RWPE1 (cell line): ENCODE data around the gene GFOD1.

Source experiments
- CTCF ChIA-PET: fragments of 350-600 bp; sonication (Branson Sonifier 250); formaldehyde crosslinking; extraction: SDS; loops from one replicate; lab custom pipeline; 2021; lab: Yijun Ruan, JAX
- POLR2A ChIA-PET: fragments of 400-600 bp; formaldehyde crosslinking; extraction: SDS; loops from one replicate; lab custom pipeline; 2020; ENCODE audit warnings: antibody characterized with exemption; ENCODE audit not compliant: low non-redundant PET; lab: Yijun Ruan, JAX
- DNase-seq: peaks from one replicate; pipeline ENCODE4 v3.0.0; 2012; ENCODE audit warnings: low spot score
- H3K27ac ChIP-seq: fragments of 450-650 bp; 2 replicates; pipeline ENCODE4 v1.5.1; 2017
- CTCF ChIP-seq: fragments of 450-650 bp; conservative IDR thresholded peaks from 2 replicates; pipeline ENCODE4 v1.5.1; 2017; ENCODE audit warnings: low read depth, mild to moderate bottlenecking

Gene GFOD1

GRCh38 chr6:13319891-13320564 is 167.4 kb downstream of the GFOD1 start:
- ChIA-PET POLR2A (no interaction called here), CTCF (interaction anchor here (0.5 to 0.7 kb wide), 4 partner anchors 8 to 148 kb away, joined by 4 to 6 read pairs (median 5); partner anchors contain the start of gene TBC1D7)
- no peak for DNase-seq
- no peak overlapping the region for H3K27ac ChIP-seq
- no peak for TF ChIP-seq CTCF

GRCh38 chr6:13318821-13319220 is 168.6 kb downstream of the GFOD1 start:
- CTCF ChIA-PET: interaction anchor here (0.7 kb wide), 1 partner anchor 330 kb away, joined by 3 read pairs; no protein-coding TSS in a partner anchor
- no peak for TF ChIP-seq CTCF
- POLR2A ChIA-PET: no interaction called here
- H3K27ac ChIP-seq: no peak overlapping the region
- no peak for DNase-seq

- CTCF ChIA-PET: no interaction called here
- no peak for DNase-seq
- TF ChIP-seq CTCF: no peak
- H3K27ac ChIP-seq: no peak overlapping the region
- POLR2A ChIA-PET: no interaction called here
Observed at GRCh38 chr6:13315896-13316295, 171.5 kb downstream of the GFOD1 start.

- POLR2A ChIA-PET: interaction anchor here (0.9 kb wide), 1 partner anchor 13 kb away, joined by 4 read pairs; the partner anchor contains the start of gene TBC1D7
- DNase-seq: no peak
- CTCF ChIA-PET: interaction anchor here (0.6 kb wide), 1 partner anchor 77 kb away, joined by 5 read pairs; no protein-coding TSS in a partner anchor
- H3K27ac ChIP-seq: no peak overlapping the region
- no peak for TF ChIP-seq CTCF
Observed at GRCh38 chr6:13314806-13315205, 172.6 kb downstream of the GFOD1 start.

- DNase-seq: no peak
- POLR2A ChIA-PET: no interaction called here
- no peak for TF ChIP-seq CTCF
- CTCF ChIA-PET: no interaction called here
- H3K27ac ChIP-seq: no peak overlapping the region
Observed at GRCh38 chr6:13311155-13311554, 176.2 kb downstream of the GFOD1 start.

GRCh38 chr6:13308332-13308731 is 179.1 kb downstream of the GFOD1 start:
- no peak for DNase-seq
- H3K27ac ChIP-seq: peak overlapping the region; percentile 62
- CTCF ChIA-PET: no interaction called here
- TF ChIP-seq CTCF: no peak
- POLR2A ChIA-PET: no interaction called here
